ENCODE data around the gene SEMA4A.

DNA sequence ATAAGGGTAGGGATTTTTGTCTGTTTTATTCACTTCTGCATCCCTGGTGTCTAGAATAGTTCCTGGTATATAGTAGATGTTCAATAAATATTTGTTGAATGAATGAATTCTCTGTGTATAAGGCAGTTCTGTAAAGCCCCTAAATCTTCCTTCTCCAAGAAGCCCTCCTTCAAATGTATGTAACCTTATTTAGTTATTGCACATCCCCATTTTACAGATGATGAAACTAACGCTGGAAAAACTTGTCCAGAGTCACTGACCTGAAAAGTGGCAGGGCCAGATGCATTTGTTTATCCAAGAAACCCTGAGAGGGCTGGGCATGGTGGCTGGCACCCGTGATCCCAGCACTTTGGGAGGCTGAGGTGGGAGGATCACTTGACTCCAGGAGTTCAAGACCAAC lies 43.1 kb upstream of the SEMA4A start:
- TF ChIP-seq YY1 (IDR thresholded peaks at IDR 0.05) (no peak), CTCF (IDR thresholded peaks at IDR 0.05; ENCODE audit: low read depth, low read length, missing input control) (no peak)
